HCT116 (cell line): ENCODE results near the gene FAAH2. TPM values are rescaled to one million over a fixed set of nuclear protein-coding genes. Genes with fewer than 3 reads are reported as not detected.

Source experiments
- ATAC-seq: fragments of 200-7000 bp; cut with Tn5 transposase; 2 replicates; pipeline ENCODE4 v1.9.1; 2020; ENCODE audit warnings: mild to moderate bottlenecking, moderate library complexity
- BruUV-seq: library from RNA; stranded (reverse); fragments of 400-500 nt; replicated peaks from 2 replicates; lab custom pipeline; 2021; lab: Mats Ljungman, UMichigan
- CTCF ChIA-PET: fragments of 300-600 bp; sonication (Branson Sonifier 250); formaldehyde crosslinking; loops from one replicate; lab custom pipeline; 2021; ENCODE audit warnings: antibody characterized with exemption; lab: Charles Lee
- POLR2A ChIA-PET: fragments of 300-600, 350-600 bp; sonication (Branson Sonifier 250); formaldehyde crosslinking; loops from one replicate; lab custom pipeline; 2021; ENCODE audit warnings: antibody characterized with exemption; lab: Charles Lee
- RAD21 ChIA-PET, 2 experiments: fragments of 300-600 bp; sonication (Branson Sonifier 250); formaldehyde crosslinking; loops; one replicate each; lab custom pipeline; 2023; ENCODE audit warnings: low total read pairs in 2 of 2; ENCODE audit not compliant: uncharacterized antibody in 2 of 2, unreplicated experiment in 2 of 2, low non-redundant PET in 1 of 2; lab: Charles Lee
- DNase-seq: peaks from one replicate; pipeline ENCODE4 v3.0.0-alpha.2; 2010; ENCODE audit warnings: low read depth, low spot score
- H2AFZ ChIP-seq: fragments of 200-600 bp; shearing (Covaris generic), sonication (generic); 2 replicates; pipeline ENCODE4 v1.6.1; 2017; ENCODE audit warnings: low read depth, mixed run types, mixed read lengths, antibody characterized with exemption, low read length; ENCODE audit not compliant: poor library complexity, severe bottlenecking
- H3K27ac ChIP-seq: 2 replicates; pipeline ENCODE4 v1.5.1; 2012; ENCODE audit warnings: low read depth, low read length
- H3K27me3 ChIP-seq: fragments of 200-600 bp; sonication (generic); 2 replicates; pipeline ENCODE4 v1.6.1; 2016; ENCODE audit warnings: mixed run types, low read length, mixed read lengths; ENCODE audit not compliant: insufficient read depth
- H3K36me3 ChIP-seq, 2 experiments: fragments of 200-500 bp in 1 of 2; fragments of 200-600 bp in 1 of 2; sonication (Bioruptor generic) in 1 of 2; sonication (generic) in 1 of 2; 2 replicates each; pipeline versions ENCODE4 v1.5.1 to v1.6.1; 2014 to 2016; ENCODE audit warnings: low read length in 2 of 2, inconsistent platforms in 1 of 2, mixed read lengths in 1 of 2, mixed run types in 1 of 2; ENCODE audit not compliant: insufficient read depth in 2 of 2, control insufficient read depth in 1 of 2
- H3K4me1 ChIP-seq, 2 experiments: fragments of 200-600 bp in 1 of 2; sonication (generic) in 1 of 2; 2 replicates each; pipeline versions ENCODE4 v1.5.1 to v1.6.1; 2012 to 2017; ENCODE audit warnings: low read length in 2 of 2, inconsistent platforms in 1 of 2, mild to moderate bottlenecking in 1 of 2, mixed read lengths in 1 of 2, mixed run types in 1 of 2, moderate library complexity in 1 of 2; ENCODE audit not compliant: insufficient read depth in 2 of 2, control insufficient read depth in 1 of 2
- H3K4me2 ChIP-seq: fragments of 200-600 bp; sonication (generic); 2 replicates; pipeline ENCODE4 v1.6.1; 2017; ENCODE audit warnings: mixed run types, low read length, mixed read lengths
- H3K4me3 ChIP-seq, 2 experiments: fragments of 200-600 bp in 1 of 2; sonication (generic) in 1 of 2; replicated peaks in 1 of 2; 2 replicates each; pipeline ENCODE4 v1.5.1; 2011 to 2016; ENCODE audit warnings: low read length in 2 of 2, control low read depth in 1 of 2, low read depth in 1 of 2, mild to moderate bottlenecking in 1 of 2, mixed read lengths in 1 of 2, mixed run types in 1 of 2
- H3K79me2 ChIP-seq: fragments of 200-600 bp; sonication (generic); 2 replicates; pipeline ENCODE4 v1.6.1; 2017; ENCODE audit warnings: mild to moderate bottlenecking, mixed run types, low read length, moderate library complexity, mixed read lengths; ENCODE audit not compliant: insufficient read depth
- H3K9ac ChIP-seq: fragments of 200-600 bp; sonication (generic); 2 replicates; pipeline ENCODE4 v1.6.1; 2016; ENCODE audit warnings: low read length, mixed read lengths
- H3K9me2 ChIP-seq: fragments of 200-600 bp; sonication (generic), shearing (Covaris generic); 2 replicates; pipeline ENCODE4 v1.6.1; 2017; ENCODE audit warnings: mixed run types, mild to moderate bottlenecking, moderate library complexity; ENCODE audit not compliant: insufficient read depth
- H3K9me3 ChIP-seq, 2 experiments: fragments of 200-500 bp in 1 of 2; fragments of 200-600 bp in 1 of 2; sonication (Bioruptor generic) in 1 of 2; sonication (generic) in 1 of 2; 2 replicates each; pipeline ENCODE4 v1.6.1; 2014 to 2017; ENCODE audit warnings: low read length in 2 of 2, mixed read lengths in 2 of 2, inconsistent platforms in 1 of 2, low read depth in 1 of 2, mild to moderate bottlenecking in 1 of 2, mixed run types in 1 of 2, moderate library complexity in 1 of 2; ENCODE audit not compliant: control insufficient read depth in 1 of 2, insufficient read depth in 1 of 2
- H4K20me1 ChIP-seq: fragments of 200-600 bp; sonication (generic), shearing (Covaris generic); 2 replicates; pipeline ENCODE4 v1.6.1; 2017; ENCODE audit warnings: mixed run types, mild to moderate bottlenecking, moderate library complexity; ENCODE audit not compliant: insufficient read depth
- ATF3 ChIP-seq: IDR thresholded peaks from 2 replicates; pipeline ENCODE4 v1.6.1; 2012
- CBX3 ChIP-seq: IDR thresholded peaks from 2 replicates; pipeline ENCODE4 v1.6.1; 2012; ENCODE audit warnings: low read depth
- CTCF ChIP-seq, 3 experiments: fragments of 200-600 bp in 1 of 3; sonication (generic) in 1 of 3; IDR thresholded peaks in 2 of 3; conservative IDR thresholded peaks in 1 of 3; 2 replicates each; pipeline ENCODE4 v1.5.1; 2012 to 2017; ENCODE audit warnings: low read depth in 2 of 3, low read length in 2 of 3, antibody characterized with exemption in 1 of 3, borderline replicate concordance in 1 of 3, control low read depth in 1 of 3, mild to moderate bottlenecking in 1 of 3, mixed read lengths in 1 of 3, mixed run types in 1 of 3, moderate library complexity in 1 of 3; ENCODE audit not compliant: insufficient read depth in 1 of 3
- ELF1 ChIP-seq: IDR thresholded peaks from 2 replicates; pipeline ENCODE4 v1.6.1; 2012; ENCODE audit warnings: low read depth, borderline replicate concordance
- EZH2 ChIP-seq: fragments of 200-600 bp; sonication (generic); IDR thresholded peaks from 2 replicates; pipeline ENCODE4 v1.6.1; 2017; ENCODE audit warnings: antibody characterized with exemption, mixed run types
- EZH2phosphoT487 ChIP-seq: fragments of 200-600 bp; IDR thresholded peaks from 2 replicates; pipeline ENCODE4 v1.6.1; 2018; ENCODE audit warnings: antibody characterized with exemption, borderline replicate concordance
- JUND ChIP-seq: IDR thresholded peaks from 2 replicates; pipeline ENCODE4 v1.6.1; 2012
- POLR2A ChIP-seq: IDR thresholded peaks from 2 replicates; pipeline ENCODE4 v1.7.0; 2011; ENCODE audit warnings: borderline replicate concordance; ENCODE audit not compliant: insufficient read depth, insufficient read length; ENCODE audit errors: extremely low read depth
- RAD21 ChIP-seq: IDR thresholded peaks from 2 replicates; pipeline ENCODE4 v1.6.1; 2012; ENCODE audit warnings: low read depth, mild to moderate bottlenecking
- SP1 ChIP-seq: IDR thresholded peaks from 2 replicates; pipeline ENCODE4 v1.6.1; 2012; ENCODE audit warnings: low read depth
- TCF7L2 ChIP-seq: IDR thresholded peaks from 2 replicates; pipeline ENCODE4 v1.7.0; 2011; ENCODE audit warnings: borderline replicate concordance, inconsistent platforms; ENCODE audit not compliant: insufficient read depth, insufficient read length; ENCODE audit errors: extremely low read depth
- ZFX ChIP-seq: fragments of 450-650 bp; IDR thresholded peaks from 2 replicates; pipeline ENCODE4 v1.6.1; 2017
- intact Hi-C: fragments of 100-400 bp; cut with micrococcal nuclease; formaldehyde crosslinking; loops from 2 replicates; pipeline ENCODE4 v1.10.0; 2022
- total RNA-seq: library from RNA; stranded (reverse); gene quantifications from one replicate; pipeline ENCODE4 v1.2.1, GENCODE V29; 2021; ENCODE audit not compliant: unreplicated experiment

Gene FAAH2
- total RNA-seq, 1 experiment from 2014 or later: 6.1 TPM

- no peak overlapping the region for H3K4me2 ChIP-seq
- no peak for DNase-seq
These were observed 3.9 kb upstream of the FAAH2 start for GRCh38 chrX:57282568-57282967.

GRCh38 chrX:57285001-57285400 is 1.5 kb upstream of the FAAH2 start:
- Histone ChIP-seq H3K9me3 (no peaks in the 10 kb centered on the region), H3K4me2 (no peak overlapping the region), H3K27me3 (no peaks in the 10 kb centered on the region), H3K79me2 (no peaks in the 10 kb centered on the region), H3K27ac (no peak overlapping the region), H3K36me3 (no peaks in the 10 kb centered on the region), H3K9me2 (no peaks in the 10 kb centered on the region), H3K4me1 (peaks cover 0 to 6% of the 10 kb centered on the region in 2 experiments; a peak in 3 of 4 replicates), H3K9ac (no peak overlapping the region), H3K4me3 (no peak overlapping the region), H4K20me1 (no peaks in the 10 kb centered on the region), H2AFZ (no peak overlapping the region)
- RAD21 ChIA-PET: no interaction called here
- BruUV-seq: no TSS peak
- CTCF ChIA-PET: no interaction called here
- intact Hi-C loops: loop anchor here (10.0 kb wide), 2 partner anchors 280 to 290 kb away; no protein-coding TSS in a partner anchor
- POLR2A ChIA-PET: no interaction called here
- no peak for ATAC-seq
- no peak for DNase-seq
- no peak for TF ChIP-seq RAD21
- TF ChIP-seq POLR2A: no peak
- TF ChIP-seq ATF3: no peak
- no peak for TF ChIP-seq CTCF (IDR thresholded peaks at IDR 0.05 in 2 of 3, conservative IDR thresholded peaks at IDR 0.05 in 1 of 3; ENCODE audit: borderline replicate concordance in 1 of 3, insufficient read depth in 1 of 3, low read depth in 2 of 3, low read length in 2 of 3)
- TF ChIP-seq JUND: no peak
- no peak for TF ChIP-seq TCF7L2
- TF ChIP-seq EZH2: no peak
- no peak for TF ChIP-seq CBX3
- no peak for TF ChIP-seq ELF1
- no peak for TF ChIP-seq SP1
- no peak for TF ChIP-seq EZH2phosphoT487
- TF ChIP-seq ZFX: no peak

More at GRCh38 chrX:57282568-57282967, 3.9 kb upstream of the FAAH2 start:
- no peaks in the 10 kb centered on the region for H3K27me3 ChIP-seq
- no TSS peak for BruUV-seq
- ATAC-seq: no peak
- H4K20me1 ChIP-seq: no peaks in the 10 kb centered on the region
- no peaks in the 10 kb centered on the region for H3K9me2 ChIP-seq
- H3K4me1 ChIP-seq: peaks cover 0 to 6% of the 10 kb centered on the region in 2 experiments; a peak in 3 of 4 replicates
- H3K27ac ChIP-seq: no peak overlapping the region
- CTCF ChIA-PET: interaction anchor here (0.9 kb wide), 1 partner anchor 292 kb away, joined by 3 read pairs; no protein-coding TSS in a partner anchor
- RAD21 ChIA-PET: no interaction called here
- H3K9ac ChIP-seq: no peak overlapping the region
- TF ChIP-seq ZFX (no peak), CTCF (IDR thresholded peaks at IDR 0.05 in 2 of 3, conservative IDR thresholded peaks at IDR 0.05 in 1 of 3; ENCODE audit: borderline replicate concordance in 1 of 3, insufficient read depth in 1 of 3, low read depth in 2 of 3, low read length in 2 of 3) (0 out of 6 replicates have a peak, but pooled peaks of 1 of the 3 experiments have one; percentile 11), RAD21 (peak; percentile 44)
- no peaks in the 10 kb centered on the region for H3K79me2 ChIP-seq
- no peaks in the 10 kb centered on the region for H3K9me3 ChIP-seq
- H2AFZ ChIP-seq: no peak overlapping the region
- H3K36me3 ChIP-seq: no peaks in the 10 kb centered on the region
- no peak overlapping the region for H3K4me3 ChIP-seq
- intact Hi-C loops: loop anchor here (10.0 kb wide), 2 partner anchors 278 to 292 kb away; no protein-coding TSS in a partner anchor
- POLR2A ChIA-PET: no interaction called here
